HG03175 (cell line): ENCODE results near the gene YIPF4.
"Not testable (repeated sequence)": the region's sequence is repeated elsewhere in the genome, so short reads cannot be mapped to it uniquely, and the experiment has no call there.

Experiments
- ATAC-seq: cut with Tn5 transposase; IDR thresholded peaks from one replicate; pipeline ENCODE4 v1.9.1; 2021; ENCODE audit warnings: mild to moderate bottlenecking, moderate library complexity; ENCODE audit not compliant: unreplicated experiment

YIPF4 gene

GRCh38 chr2:32284321-32284720, 6.6 kb downstream of the YIPF4 start:
- no peak for ATAC-seq

GRCh38 chr2:32289165-32289999, 11.7 kb downstream of the YIPF4 start:
- ATAC-seq: no peak

DNA sequence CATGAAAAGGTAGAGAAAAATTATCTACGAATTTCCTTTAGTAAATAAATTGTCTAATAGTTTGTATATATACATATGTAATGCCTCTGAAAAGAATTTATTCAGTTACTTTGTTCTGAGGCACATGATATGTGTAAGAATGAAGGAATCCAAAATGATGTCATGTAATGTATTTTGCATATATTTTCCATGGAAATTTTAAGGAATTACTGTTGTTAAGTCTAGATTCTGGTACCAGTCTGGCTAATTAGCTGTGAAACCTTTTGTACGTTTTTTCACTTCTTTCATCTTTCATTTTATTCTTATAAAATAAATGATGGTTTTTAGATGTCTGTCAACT, 12.3 kb downstream of the YIPF4 start:
- no peak for ATAC-seq

- no peak for ATAC-seq
These were observed 14.0 kb downstream of the YIPF4 start for GRCh38 chr2:32291746-32292145.

- not testable (repeated sequence) for ATAC-seq
These were observed 15.8 kb downstream of the YIPF4 start for GRCh38 chr2:32293493-32293892.

GRCh38 chr2:32293966-32294562, 16.4 kb downstream of the YIPF4 start:
- ATAC-seq: not testable (repeated sequence)

DNA sequence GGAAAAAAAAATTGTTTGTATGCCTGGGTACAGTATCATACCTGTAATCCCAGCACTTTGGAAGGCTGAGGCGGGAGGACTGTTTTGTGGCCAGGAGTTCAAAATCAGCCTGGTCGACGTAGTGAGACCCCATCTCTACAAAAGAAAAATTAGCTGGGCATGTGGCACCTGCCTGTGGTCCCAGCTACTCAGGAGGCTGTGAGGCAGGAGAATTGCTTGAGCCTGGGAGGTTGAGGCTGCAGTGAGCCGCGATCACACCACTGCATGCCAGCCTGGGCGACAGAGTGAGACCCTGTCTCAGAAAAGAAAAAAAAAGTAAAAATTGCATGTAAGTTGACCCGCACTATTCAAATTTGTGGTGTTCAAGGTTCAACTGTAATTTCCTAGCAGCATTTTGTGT, 32.9 kb downstream of the YIPF4 start:
- ATAC-seq: no peak

- ATAC-seq: no peak
These were observed 37.2 kb downstream of the YIPF4 start for GRCh38 chr2:32314886-32315285.

- ATAC-seq: not testable (repeated sequence)
These were observed 51.0 kb downstream of the YIPF4 start for GRCh38 chr2:32328679-32329078.

DNA sequence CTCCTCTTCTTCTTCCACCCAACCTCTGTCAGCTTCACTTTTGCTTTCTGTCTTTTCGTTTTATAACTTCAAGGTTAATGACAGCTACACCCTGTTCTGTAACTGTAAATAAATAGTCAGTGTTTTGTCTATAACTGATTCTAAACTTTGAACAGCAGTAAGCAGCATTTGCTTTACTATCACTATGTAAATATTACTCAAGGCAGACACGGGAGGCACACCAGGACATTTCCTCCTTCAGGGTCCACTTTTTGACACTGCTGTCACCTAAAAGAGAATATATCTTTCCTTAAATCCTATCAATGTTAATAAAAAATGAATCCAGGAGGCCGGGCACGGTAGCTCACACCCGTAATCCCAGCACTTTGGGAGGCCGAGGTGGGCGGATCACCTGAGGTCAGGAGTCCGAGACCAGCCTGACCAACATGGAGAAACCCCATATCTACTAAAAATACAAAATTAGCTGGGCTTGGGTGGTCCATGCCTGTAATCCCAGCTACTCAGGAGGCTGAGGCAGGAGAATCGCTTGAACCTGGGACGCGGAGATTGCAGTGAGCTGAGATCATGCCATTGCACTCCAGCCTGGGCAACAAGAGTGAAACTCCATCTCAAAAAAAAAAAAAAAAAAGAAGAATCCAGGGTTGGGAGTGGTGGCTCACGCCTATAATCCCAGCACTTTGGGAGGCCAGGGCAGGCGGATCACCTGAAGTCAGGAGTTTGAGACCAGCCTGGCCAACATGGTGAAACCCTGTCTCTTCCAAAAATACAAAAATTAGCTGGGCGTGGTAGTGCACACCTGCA, 51.7 kb downstream of the YIPF4 start:
- ATAC-seq: not testable (repeated sequence)

GRCh38 chr2:32330136-32330535, 52.4 kb downstream of the YIPF4 start:
- no peak for ATAC-seq

- ATAC-seq: no peak
These were observed 65.1 kb downstream of the YIPF4 start for GRCh38 chr2:32342801-32343200.

- ATAC-seq: not testable (repeated sequence)
These were observed 73.1 kb downstream of the YIPF4 start for GRCh38 chr2:32350797-32351196.

- no peak for ATAC-seq
These were observed 78.4 kb downstream of the YIPF4 start for GRCh38 chr2:32355976-32356680.

DNA sequence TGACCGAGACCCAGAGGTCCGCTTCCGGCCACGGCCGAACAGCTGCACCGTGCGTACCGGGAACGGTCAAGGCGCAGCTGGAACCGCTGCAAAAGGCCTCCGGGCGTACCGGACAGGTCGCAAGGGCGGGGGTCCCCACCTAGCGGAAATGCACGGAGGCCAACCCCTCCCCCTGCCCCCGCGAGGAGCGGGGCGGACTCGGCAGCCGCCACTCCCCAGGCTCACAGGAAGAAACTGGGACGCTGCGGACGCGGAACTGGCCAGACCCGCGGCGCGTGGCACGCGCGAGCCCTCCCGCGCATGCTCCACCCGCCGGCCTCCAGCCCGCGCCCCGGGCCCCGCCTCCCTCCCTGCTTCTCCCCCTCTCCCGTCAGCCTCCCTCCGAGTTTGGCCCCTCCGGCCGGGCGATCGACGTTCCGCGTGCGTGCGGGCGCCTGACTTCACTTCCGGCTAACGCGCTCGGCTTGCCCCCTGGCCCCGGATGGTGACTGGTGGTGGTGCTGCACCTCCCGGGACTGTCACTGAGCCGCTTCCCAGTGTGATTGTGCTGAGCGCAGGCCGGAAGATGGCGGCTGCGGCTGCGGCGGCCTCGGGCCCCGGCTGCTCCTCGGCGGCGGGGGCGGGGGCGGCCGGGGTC, 79.1 kb downstream of the YIPF4 start, which contains the start of gene BIRC6:
Gene BIRC6, plus strand, starts transcription at position 343 of the 637 bp plus-strand sequence. Its CDS starts 139 bp downstream, at position 482.
- ATAC-seq: peak; percentile 91

DNA sequence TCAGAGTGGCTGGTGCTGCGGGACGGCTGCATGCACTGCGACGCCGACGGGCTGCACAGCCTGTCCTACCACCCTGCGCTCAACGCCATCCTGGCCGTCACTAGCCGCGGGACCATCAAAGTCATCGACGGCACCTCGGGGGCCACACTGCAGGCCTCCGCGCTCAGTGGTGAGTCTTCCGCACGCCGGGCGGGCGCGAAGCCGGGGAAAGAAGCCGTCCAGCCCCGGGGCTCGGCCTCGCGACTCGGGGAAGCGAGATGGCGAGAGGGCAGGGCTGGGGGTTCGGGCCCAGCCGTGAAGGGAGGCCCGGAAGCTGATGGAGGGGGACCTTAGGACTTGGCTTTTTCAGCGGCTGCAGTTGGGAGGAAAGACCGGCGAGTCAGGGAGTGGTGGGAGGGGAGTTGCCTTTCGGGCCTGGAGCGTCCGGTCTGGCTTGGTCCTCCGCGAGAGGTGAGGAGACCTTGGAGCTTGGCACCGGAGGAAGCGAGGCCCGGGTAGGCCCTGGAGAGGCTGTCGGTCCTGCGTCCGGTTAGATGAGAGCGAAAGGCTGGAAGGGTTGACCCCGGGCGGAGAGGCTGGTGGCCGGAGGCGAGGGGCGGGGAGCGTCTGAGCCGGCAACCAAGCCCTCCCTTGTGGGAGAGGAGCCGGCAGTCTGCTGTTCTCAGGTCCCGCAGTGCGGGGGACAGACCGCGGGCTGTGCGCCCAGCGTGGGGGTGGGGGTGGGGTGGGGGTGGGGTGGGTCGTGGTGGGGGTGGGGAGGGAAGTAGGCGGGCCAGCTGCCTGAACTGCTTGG, 79.8 kb downstream of the YIPF4 start:
- peak; percentile 17 for ATAC-seq

GRCh38 chr2:32358111-32358482, 80.4 kb downstream of the YIPF4 start:
- no peak for ATAC-seq

- ATAC-seq: no peak
These were observed 82.7 kb downstream of the YIPF4 start for GRCh38 chr2:32360416-32360815.

GRCh38 chr2:32362997-32363396, 85.3 kb downstream of the YIPF4 start:
- not testable (repeated sequence) for ATAC-seq

GRCh38 chr2:32363597-32363996, 85.9 kb downstream of the YIPF4 start:
- peak; percentile 84 for ATAC-seq
